HG03108 (cell line): ENCODE results near the gene AURKA.
"Not testable (repeated sequence)": the region's sequence is repeated elsewhere in the genome, so short reads cannot be mapped to it uniquely, and the experiment has no call there.

Experiments used
- ATAC-seq: cut with Tn5 transposase; IDR thresholded peaks from one replicate; pipeline ENCODE4 v1.9.1; 2021; ENCODE audit warnings: moderate library complexity; ENCODE audit not compliant: unreplicated experiment

The AURKA gene

GRCh38 chr20:56422076-56422823 is 30.2 kb upstream of the AURKA start:
- ATAC-seq = no peak

DNA sequence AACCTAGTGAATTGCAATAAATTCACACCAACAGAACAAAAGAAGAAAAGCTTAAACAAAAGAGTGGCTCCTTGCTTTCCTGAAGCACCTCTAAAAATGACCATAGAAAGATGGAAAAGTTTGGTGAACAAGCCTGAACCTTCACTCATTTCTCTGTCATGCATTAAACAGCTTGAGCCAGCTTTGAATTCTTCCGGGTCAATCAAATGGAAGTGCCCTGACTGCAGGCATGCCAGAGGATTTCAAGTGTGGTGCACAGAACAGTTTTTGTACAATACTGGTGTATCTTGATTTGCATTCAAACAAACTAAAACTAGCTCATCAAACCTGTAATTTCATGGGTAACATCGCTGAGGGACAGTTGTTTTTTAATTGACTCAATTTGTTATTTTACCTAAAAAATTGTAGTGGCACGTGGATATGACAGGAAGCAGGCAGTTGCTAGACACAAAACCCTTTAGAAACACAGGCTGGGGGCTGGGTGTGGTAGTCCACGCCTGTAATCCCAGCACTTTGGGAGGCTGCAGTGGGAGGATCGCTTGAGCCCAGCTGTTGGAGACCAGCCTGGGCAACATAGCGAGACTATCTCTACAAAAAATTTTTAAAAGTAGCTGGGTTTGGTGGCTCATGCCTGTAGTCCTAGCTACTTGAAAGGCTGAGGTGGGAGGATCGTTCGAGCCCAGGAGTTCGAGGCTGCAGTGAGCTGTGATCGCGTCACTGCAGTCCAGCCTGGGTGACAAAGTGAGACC is 29.1 kb upstream of the AURKA start:
- ATAC-seq = no peak

GRCh38 chr20:56420028-56420427 is 28.0 kb upstream of the AURKA start:
- no peak for ATAC-seq

DNA sequence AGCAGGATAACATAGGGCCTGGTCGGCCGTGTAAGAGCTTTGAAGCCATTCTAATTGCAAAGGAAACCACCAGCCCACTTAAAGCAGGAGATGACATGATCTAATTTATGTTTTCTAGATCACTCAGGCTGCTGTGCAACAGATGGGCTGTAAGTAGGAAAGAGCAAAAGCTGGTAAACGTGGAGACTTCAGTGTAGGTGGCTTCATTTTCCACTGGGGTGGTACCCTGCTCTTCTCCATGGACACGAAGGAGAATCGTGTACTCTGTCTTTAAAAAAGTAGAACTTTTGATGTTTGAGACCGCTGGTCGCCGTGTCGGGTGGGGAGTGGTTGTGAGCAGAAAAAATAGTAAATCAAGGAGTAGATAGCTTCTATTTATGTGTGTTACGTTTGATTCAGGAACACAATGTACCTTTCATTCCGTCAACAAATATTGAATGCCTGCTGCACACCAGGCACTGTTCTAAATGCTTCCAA is 26.4 kb upstream of the AURKA start:
- no peak for ATAC-seq

- ATAC-seq = no peak
These were observed 25.9 kb upstream of the AURKA start for GRCh38 chr20:56417911-56418310.

GRCh38 chr20:56417402-56417801 is 25.4 kb upstream of the AURKA start:
- ATAC-seq = no peak

- no peak for ATAC-seq
These were observed 23.1 kb upstream of the AURKA start for GRCh38 chr20:56414842-56415765.

- no peak for ATAC-seq
These were observed 20.9 kb upstream of the AURKA start for GRCh38 chr20:56412949-56413348.

GRCh38 chr20:56412473-56412790 is 20.4 kb upstream of the AURKA start:
- ATAC-seq = no peak

DNA sequence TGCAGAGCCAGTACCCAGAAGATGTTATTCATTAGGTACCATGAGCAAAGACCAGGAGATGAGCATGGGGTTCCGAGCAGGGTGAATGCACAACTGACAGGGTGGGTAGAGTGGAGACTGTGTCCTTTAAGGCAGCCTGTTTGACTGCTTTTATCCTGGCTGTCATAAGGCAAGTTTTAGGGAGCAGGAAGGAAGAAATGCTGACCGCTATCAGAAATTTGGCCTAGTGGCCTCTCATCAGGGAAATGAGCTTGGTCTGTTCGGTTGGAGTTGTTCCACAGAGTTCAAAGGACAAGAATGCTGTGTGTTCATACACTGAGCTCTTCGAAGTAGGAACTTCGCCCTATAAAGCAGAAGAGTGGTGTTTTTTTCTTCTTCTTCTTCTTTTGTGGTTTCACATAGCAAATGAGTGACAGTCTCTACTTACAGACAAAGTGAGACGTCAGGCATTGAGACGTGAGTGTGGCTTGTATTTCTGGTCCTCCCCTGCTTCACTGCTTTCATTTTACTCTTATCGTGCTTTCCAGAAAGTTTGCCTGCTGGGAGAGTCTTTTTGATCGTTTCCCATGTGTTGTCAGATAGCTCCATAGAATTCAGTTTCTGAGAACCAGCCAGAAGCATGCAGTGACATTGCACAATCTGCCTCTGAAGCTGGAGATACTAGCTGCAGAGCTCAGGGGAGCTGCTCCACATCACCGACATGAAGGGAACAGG is 19.9 kb upstream of the AURKA start, which contains the start of gene CASS4:
CASS4 (plus strand) TSS at position 502 of the 714 bp plus-strand sequence; CDS start at position 701, 199 bp downstream.
- peak; percentile 58 for ATAC-seq

DNA sequence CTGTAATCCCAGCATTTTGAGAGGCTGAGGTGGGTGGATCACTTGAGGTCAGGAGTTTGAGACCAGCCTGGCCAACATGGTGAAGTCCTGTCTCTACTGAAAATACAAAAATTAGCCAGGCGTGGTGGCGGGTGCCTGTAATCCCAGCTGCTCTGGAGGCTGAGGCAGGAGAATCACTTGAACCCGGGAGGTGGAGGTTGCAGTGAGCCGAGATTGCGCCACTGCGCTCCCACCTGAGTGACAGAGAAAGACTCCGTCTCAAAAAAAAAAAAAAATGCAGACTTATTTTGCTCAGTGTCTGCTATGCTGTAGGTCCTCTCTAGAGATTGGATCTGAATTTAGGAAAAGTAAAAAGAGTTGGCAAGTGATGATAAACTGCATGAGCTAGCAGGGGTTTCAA is 19.3 kb upstream of the AURKA start:
- ATAC-seq = not testable (repeated sequence)

DNA sequence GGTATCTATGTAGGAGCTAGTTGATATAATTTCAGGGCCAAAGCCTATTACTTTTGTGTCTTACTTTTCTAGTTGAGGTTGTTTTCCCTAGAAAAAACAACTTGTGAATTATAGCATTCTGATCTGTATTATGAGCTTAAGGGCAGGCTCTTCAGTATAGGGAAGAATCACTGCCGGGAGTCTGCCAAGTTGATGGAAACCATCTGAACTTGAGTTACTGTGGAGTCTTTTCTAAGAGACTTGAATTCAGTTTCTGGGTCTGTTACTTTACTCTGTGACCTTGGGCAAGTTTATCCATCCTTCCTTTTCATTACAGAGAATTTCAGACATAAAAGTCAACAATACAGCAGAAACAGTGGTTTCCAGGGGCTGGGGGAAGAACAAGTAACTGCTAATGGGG is 17.9 kb upstream of the AURKA start:
- ATAC-seq = no peak

- no peak for ATAC-seq
These were observed 17.5 kb upstream of the AURKA start for GRCh38 chr20:56409521-56409920.

DNA sequence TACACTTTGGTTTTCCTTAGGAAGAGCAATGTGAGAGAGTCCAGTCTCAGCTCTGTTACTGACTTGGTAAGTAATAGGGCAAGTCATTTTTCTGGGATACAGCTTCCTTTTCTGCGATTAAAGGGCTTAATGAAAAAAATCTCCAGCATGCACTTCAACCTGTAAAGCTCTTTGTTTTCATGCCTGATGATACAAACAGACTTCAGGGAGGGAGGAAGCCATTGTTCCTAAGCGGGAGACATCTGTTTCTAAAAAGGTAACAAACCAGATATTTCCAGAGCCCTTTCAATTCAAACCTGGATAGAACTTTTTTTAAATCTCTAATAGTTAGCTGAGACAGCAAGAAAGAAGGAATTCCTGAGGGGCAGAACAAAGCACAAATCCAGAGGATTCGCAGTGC is 14.9 kb upstream of the AURKA start:
- ATAC-seq = no peak

DNA sequence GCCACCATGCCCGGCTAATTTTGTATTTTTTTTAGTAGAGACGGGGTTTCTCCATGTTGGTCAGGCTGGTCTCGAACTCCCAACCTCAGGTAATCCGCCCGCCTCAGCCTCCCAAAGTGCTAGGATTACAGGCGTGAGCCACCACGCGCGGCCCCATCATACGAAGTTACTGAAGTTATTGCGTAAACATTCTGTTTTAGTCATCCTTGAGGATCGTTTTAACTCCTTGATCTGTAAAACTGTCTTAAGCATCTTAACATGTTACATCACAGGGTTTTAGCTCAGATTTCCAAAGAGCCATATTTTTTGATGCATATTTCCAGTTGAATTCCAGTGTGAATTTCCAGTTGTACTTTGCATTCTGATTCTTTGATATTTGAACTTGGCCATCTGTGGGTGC is 13.3 kb upstream of the AURKA start:
- not testable (repeated sequence) for ATAC-seq

GRCh38 chr20:56403465-56403864 is 11.4 kb upstream of the AURKA start:
- no peak for ATAC-seq

- no peak for ATAC-seq
These were observed 8.1 kb upstream of the AURKA start for GRCh38 chr20:56400001-56400640.

DNA sequence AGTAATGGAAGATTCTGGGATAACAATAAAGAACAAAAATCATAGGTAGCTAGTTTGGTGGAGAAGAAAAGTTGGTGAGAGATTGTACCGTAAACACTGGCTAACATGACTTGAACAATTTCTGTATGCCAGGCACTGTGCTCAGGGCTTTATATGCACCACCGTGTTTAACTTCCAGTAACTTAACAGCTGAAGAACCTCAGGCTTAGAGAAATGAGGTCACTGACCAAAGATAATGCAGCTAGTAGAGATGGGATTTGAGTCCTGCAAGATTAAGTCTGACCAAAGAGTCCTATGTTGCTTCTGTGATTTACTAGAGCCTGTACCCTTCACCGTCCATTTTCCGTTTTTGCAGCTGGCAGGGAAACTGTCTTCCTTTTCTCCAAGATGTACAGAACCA is 3.2 kb upstream of the AURKA start:
- ATAC-seq = no peak

DNA sequence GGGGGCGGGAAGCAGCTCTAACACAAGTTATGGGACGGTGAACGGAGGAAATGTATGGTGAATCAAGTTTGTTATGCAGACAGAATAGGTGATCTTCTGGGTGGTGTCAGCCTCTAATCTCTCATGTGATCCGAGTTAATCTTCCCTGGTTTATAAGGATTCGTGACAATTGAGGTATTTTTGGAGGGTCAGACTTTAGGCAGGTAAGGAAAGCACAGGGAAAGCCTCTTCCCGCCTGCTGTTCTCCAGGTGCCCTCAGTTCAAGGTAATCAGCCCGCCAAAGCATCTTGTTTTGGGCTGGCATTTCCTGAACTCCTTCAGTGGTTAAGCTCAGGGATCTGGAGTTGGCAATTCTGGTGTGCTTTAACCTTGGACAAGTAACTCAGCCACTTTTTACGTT is 1.6 kb upstream of the AURKA start:
- no peak for ATAC-seq

GRCh38 chr20:56392881-56393482 is 967 bp upstream of the AURKA start:
- ATAC-seq = no peak
